ENCODE measurements around the gene ITPA. TPM values are rescaled to one million over a fixed set of nuclear protein-coding genes. Genes with fewer than 3 reads are reported as not detected.

Gene ITPA
- total RNA-seq, result 29.0 and 36.9 TPM in 2 replicates

DNA sequence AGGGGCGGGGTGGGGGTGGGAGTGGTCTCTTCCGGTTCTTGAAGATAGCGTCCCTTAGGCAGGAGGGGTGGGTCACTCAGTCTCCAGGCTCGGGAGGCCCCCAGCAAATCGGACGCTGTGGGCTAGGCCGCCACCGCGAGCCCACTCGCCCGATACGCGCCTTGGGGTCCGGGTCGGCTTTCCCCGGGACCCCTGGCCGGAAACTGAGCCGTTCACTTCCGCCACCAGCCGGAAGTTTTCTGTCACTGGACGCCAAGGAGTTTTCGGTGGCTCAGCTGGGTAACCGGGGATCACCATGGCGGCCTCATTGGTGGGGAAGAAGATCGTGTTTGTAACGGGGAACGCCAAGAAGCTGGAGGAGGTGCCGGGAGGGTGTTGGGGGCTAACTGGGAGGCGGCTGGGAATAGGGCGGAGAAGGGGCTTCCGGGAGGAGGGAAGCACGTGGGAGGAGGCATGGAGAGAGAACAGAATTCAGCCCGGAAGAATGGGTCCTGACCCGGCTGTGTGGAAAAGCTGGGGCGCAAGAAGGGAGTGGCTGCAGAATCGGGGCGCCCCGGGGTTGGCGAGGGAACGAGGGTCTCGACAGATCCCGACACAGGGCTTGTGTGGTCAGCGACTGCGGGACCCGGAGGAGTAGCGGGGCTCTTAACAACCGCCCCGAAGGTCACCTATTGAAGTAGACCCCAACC, at the start of gene ITPA:
Gene ITPA, plus strand, starts transcription at position 242 of the 689 bp plus-strand sequence. Its CDS starts 54 bp downstream, at position 296.

DNA sequence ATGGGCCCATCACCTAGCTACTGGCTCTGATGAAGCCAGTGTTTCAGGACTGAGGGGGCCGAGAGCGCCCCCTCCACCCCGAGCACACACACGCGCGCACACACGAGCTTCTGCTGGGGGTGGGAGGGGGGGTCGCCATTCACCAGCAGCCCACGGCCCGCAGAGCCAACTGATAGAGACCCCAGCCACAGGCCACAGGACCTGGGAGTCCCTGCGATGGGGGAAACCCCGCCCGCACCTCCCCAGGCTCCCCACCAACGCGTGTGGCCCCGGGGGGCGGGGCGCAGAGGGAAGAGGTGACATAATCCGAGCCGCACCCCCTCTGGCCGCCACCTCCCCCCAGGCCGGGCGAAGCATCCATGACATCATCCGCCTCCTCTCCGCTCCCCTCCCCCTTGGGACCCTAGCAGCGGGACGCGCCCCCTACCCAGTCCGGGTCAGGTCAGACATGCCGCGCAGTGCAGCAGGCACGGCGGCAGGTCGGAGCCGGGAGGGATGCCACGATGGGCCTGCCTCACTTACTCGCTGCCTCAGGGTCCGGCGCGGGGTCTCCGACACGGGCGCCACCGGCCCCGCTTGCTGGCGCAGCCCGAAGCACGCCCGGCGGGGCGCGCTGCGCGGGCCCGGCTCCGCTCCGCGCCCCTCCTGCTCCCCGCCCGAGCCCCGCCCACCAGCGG, 36.2 kb upstream of the ITPA start, which contains the start of gene LZTS3:
Gene LZTS3, minus strand, starts transcription at position 617 of the 677 bp plus-strand sequence. CDS start 6,386 bp downstream, outside the sequence.

DNA sequence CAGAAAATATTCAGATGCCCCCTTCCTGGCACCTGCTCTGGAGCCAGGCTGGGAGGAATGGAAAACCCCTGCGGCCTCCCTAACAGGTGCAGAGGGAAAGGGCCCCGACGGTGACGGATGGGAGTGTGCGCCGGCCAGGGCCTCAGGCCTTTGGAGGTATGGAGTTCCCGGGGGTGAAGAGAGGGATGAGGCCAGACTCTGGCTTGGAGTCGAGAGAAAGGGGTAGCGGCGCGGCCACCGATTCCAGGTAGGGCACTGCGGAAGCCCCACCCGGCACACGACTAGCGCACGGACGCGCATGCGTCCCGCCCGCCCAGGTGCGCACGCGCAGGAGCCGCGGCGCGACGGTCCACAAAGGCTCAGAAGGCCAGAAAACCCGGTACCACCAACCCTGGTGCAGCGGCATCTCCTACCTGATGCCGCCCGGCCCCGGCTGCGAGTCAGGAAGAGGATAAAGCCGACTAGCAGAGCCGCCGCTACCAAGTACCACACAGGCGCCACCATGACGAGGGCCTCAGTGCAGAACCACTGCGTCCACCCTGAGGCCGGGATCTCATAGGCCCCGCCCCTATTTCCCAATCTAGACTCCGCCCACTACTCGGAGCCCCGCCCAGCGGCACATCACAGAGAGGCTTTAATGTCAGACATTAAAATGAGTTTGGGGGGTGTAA, 5.0 kb upstream of the ITPA start, which contains the start of gene DDRGK1:
Gene DDRGK1, minus strand, starts transcription at position 559 of the 671 bp plus-strand sequence. Its CDS starts 55 bp downstream, at position 504.

DNA sequence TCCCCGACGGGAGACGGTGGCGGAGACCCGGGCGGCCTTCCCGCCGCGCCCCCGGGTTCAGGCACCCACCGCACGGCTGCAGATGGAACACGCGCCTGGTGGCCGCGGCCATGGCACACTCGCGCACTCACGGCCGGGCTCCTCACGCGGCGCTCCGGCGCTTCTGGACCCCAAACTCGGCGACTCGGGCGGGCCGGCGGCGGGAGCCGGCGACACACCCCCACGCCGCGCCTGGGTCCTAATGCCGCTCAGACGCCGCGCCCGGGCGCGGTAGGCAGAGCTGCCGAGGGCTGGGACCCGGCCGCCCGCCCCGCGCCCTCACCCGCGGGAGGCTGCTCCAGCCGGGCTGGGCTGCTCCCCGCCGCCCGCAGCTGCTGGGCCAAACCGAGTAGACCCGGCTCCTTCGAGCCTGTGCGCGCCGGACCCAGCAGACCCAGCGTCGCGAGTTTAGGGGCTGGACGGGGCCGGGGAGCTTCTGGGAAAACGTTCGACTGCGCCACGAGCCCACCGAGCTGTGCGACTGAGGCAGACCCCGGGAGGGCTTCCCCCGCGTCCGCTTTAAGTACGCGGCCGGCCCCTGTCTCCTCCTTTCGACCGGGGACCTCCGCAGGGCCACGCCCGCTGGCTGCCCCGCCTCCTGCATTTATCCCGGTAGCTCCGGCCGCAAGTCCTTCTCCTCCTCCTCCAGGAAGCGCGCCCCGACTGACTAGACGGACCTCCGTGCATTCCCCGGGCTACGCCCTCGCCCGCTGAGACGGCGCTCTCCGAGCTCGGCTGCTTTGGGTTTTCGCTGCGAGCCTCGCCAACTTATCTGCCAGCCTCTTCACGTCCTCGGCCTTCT, 29.9 kb downstream of the ITPA start, which contains the start of gene SLC4A11:
Gene SLC4A11, minus strand, starts transcription at position 165 of the 841 bp plus-strand sequence. Its CDS starts 53 bp downstream, at position 112.

Other genes starting within 250 kb of the ITPA start
- gene GNRH2, start 165.9 kb upstream of the ITPA start, total RNA-seq, result 1.1 and 1.2 TPM in 2 replicates
- 31.1 and 38.9 TPM in 2 replicates for gene MRPS26, start 163.4 kb upstream of the ITPA start, total RNA-seq
- 0.39 TPM in 1 of 2 replicates, not detected in the other for gene OXT, start 137.9 kb upstream of the ITPA start, total RNA-seq
- not detected in 2 replicates for gene AVP, start 124.8 kb upstream of the ITPA start, total RNA-seq
- gene FASTKD5, start 49.6 kb upstream of the ITPA start, total RNA-seq, result 8.8 and 13.9 TPM in 2 replicates
- 4.0 and 4.3 TPM in 2 replicates for gene UBOX5, start 49.6 kb upstream of the ITPA start, total RNA-seq
- 2.5 and 2.6 TPM in 2 replicates for gene LZTS3, start 35.9 kb upstream of the ITPA start, total RNA-seq
- 18.2 and 18.4 TPM in 2 replicates for gene DDRGK1, start 4.8 kb upstream of the ITPA start, total RNA-seq
- 0.37 and 1.6 TPM in 2 replicates for gene SLC4A11, start 29.7 kb downstream of the ITPA start, total RNA-seq
- 10.7 and 11.5 TPM in 2 replicates for gene DNAAF9, start 198.2 kb downstream of the ITPA start, total RNA-seq